ENCODE data around the gene ADAT2. TPM values are rescaled to one million over a fixed set of nuclear protein-coding genes. Genes with fewer than 3 reads are reported as not detected.

Gene ADAT2
- total and polyA plus RNA-seq, 2 of the 8 experiments (the other 6 are each of a cell fraction or from before 2014, with no cell fraction given): 4.3 to 11.8 TPM

GRCh38 chr6:143394389-143394788 lies 56.1 kb downstream of the ADAT2 start:
- no peak overlapping the region for H2AFZ ChIP-seq (ENCODE audit: low read length)
- no peaks in the 10 kb centered on the region for H4K20me1 ChIP-seq (replicated peaks in 1 of 2; ENCODE audit: control insufficient read depth in 1 of 2, insufficient read depth in 2 of 2, low read length in 2 of 2)
- H3K23me2 ChIP-seq (ENCODE audit: low read depth, low read length): no peaks in the 10 kb centered on the region
- no peak overlapping the region for H3K4me2 ChIP-seq (ENCODE audit: insufficient read depth in 1 of 2, low read depth in 2 of 2, low read length in 2 of 2)
- no peaks in the 10 kb centered on the region for H3K79me2 ChIP-seq (ENCODE audit: control insufficient read depth in 1 of 2, insufficient read depth in 2 of 2, low read length in 2 of 2)
- no peak overlapping the region for H2BK20ac ChIP-seq (ENCODE audit: low read length)
- no peak overlapping the region for H3K9ac ChIP-seq (replicated peaks in 1 of 4; ENCODE audit: extremely low read depth in 1 of 4, low read depth in 3 of 4, low read length in 3 of 4)
- no peak overlapping the region for H4K5ac ChIP-seq (ENCODE audit: insufficient read length, low read depth, low read length)
- H3K23ac ChIP-seq (ENCODE audit: insufficient read length): no peak overlapping the region
- FAIRE-seq (no peak), DNase-seq (ENCODE audit: low read depth in 1 of 2, low spot score in 2 of 2) (no peak)
- peaks cover 0 to 5% (median 0%) of the 10 kb centered on the region in 4 experiments; a peak in 2 of 7 replicates for H3K4me1 ChIP-seq (replicated peaks in 1 of 4; ENCODE audit: control insufficient read depth in 3 of 4, insufficient read depth in 4 of 4, low read length in 3 of 4)
- no peak for TF ChIP-seq JUND (IDR thresholded peaks at IDR 0.05; ENCODE audit: low read length)
- no peak for TF ChIP-seq ATF3 (IDR thresholded peaks at IDR 0.05; ENCODE audit: insufficient read depth, low read depth, low read length)
- TF ChIP-seq NANOG (IDR thresholded peaks at IDR 0.05; ENCODE audit: insufficient read depth, low read depth, low read length, poor library complexity, severe bottlenecking): no peak
- no peak for TF ChIP-seq SRF (IDR thresholded peaks at IDR 0.05; ENCODE audit: low read depth, low read length)
- no peak for TF ChIP-seq FOSL1 (IDR thresholded peaks at IDR 0.05; ENCODE audit: insufficient read depth, low read depth, low read length)
- TF ChIP-seq PHF8 (conservative IDR thresholded peaks at IDR 0.05; ENCODE audit: low read depth, low read length): no peak
- TF ChIP-seq SP1 (IDR thresholded peaks at IDR 0.05; ENCODE audit: low read depth, low read length): no peak
- H3K27ac ChIP-seq (ENCODE audit: low read depth, low read length): no peak overlapping the region
- H3K4ac ChIP-seq (replicated peaks; ENCODE audit: insufficient read length, low read depth, low read length): no peak overlapping the region
- 94% methylated on average over 4 of the region's 4 CpGs; no CpG with 5 or more reads in 1 of the 2 experiments for WGBS, 2 experiments (ENCODE audit: extremely low coverage in 1 of 2, insufficient coverage in 1 of 2, insufficient read length in 1 of 2, insufficient replicate concordance in 2 of 2, low coverage in 1 of 2, low lambda C conversion rate in 2 of 2, missing lambda C conversion rate in 1 of 2)
- no peak overlapping the region for H2BK15ac ChIP-seq (ENCODE audit: low read length)
- H3K79me1 ChIP-seq (ENCODE audit: low read depth, low read length): no peaks in the 10 kb centered on the region
- no peaks in the 10 kb centered on the region for H3K36me3 ChIP-seq (ENCODE audit: control insufficient read depth in 2 of 4, insufficient read depth in 4 of 4, low read length in 3 of 4)
- H2BK5ac ChIP-seq (ENCODE audit: low read depth, low read length): no peak overlapping the region
- H3K9me3 ChIP-seq (ENCODE audit: insufficient read depth in 2 of 2, low read depth in 1 of 2, low read length in 1 of 2): no peaks in the 10 kb centered on the region
- H3K14ac ChIP-seq (ENCODE audit: insufficient read length): no peak overlapping the region
- no peak overlapping the region for H2AK5ac ChIP-seq (ENCODE audit: low read depth, low read length)
- CTCF ChIA-PET (ENCODE audit: partially characterized antibody): interaction anchor here (0.6 to 3.3 kb wide), 4 partner anchors 33 to 647 kb away, joined by 3 to 10 read pairs (median 4); no protein-coding TSS in a partner anchor
- no peak overlapping the region for H3K56ac ChIP-seq (replicated peaks; ENCODE audit: insufficient read length, low read depth, low read length)
- no peak overlapping the region for H2BK120ac ChIP-seq (replicated peaks; ENCODE audit: low read depth, low read length)
- no peak overlapping the region for H4K91ac ChIP-seq (replicated peaks; ENCODE audit: insufficient read length, low read length)
- H2BK12ac ChIP-seq (ENCODE audit: low read depth, low read length): no peak overlapping the region
- POLR2A ChIA-PET (ENCODE audit: partially characterized antibody): interaction anchor here (0.9 kb wide), 1 partner anchor 14 kb away, joined by 3 read pairs; no protein-coding TSS in a partner anchor
- no peak overlapping the region for H4K8ac ChIP-seq (ENCODE audit: extremely low read depth, insufficient read depth, low read length)
- no peak overlapping the region for H3K4me3 ChIP-seq (ENCODE audit: extremely low read depth in 1 of 4, insufficient read depth in 2 of 4, low read depth in 3 of 4, low read length in 4 of 4)
- no peak overlapping the region for H3K18ac ChIP-seq (ENCODE audit: extremely low read depth, low read length)
- H3K27me3 ChIP-seq (replicated peaks in 1 of 4; ENCODE audit: control insufficient read depth in 3 of 4, extremely low read depth in 1 of 4, insufficient read depth in 3 of 4, low read length in 3 of 4): no peaks in the 10 kb centered on the region
